Choroid plexus epithelial cell (primary cell): Measurements from ENCODE around the gene TMEM186.
"Not testable (repeated sequence)": the region's sequence is repeated elsewhere in the genome, so short reads cannot be mapped to it uniquely, and the experiment has no call there.

Source experiments
- DNase-seq: peaks from one replicate; pipeline ENCODE4 v3.0.0-alpha.2; 2010; ENCODE audit warnings: low read depth
- H3K4me3 ChIP-seq: 2 replicates; pipeline ENCODE4 v1.5.1; 2011; ENCODE audit warnings: low read depth, mild to moderate bottlenecking, control low read depth, low read length, moderate library complexity
- TF ChIP-seq, protein P1 (sequence below): conservative IDR thresholded peaks from 2 replicates; pipeline ENCODE4 v1.5.1; 2011; ENCODE audit warnings: low read depth, mild to moderate bottlenecking, control low read depth, inconsistent platforms, low read length, moderate library complexity

TMEM186 gene

DNA sequence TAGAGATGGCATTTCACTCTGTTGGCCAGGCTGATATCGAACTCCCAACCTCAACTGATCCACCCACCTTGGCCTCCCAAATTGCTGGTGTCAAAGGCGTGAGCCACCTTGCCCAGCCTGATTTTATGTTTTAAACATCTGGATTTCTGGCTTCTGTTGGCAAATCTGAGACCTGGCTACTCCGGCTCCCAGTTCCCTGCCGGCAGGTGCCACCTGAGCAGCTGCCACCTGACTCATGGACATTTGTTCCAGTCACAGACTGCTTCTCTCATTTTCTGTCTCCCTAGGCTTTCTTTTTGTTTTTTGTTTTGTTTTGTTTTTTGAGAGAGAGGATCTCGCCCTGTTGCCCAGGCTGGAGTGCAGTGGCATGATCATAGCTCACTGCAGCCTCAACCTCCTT, 9.8 kb upstream of the TMEM186 start:
- TF ChIP-seq, protein P1, sequence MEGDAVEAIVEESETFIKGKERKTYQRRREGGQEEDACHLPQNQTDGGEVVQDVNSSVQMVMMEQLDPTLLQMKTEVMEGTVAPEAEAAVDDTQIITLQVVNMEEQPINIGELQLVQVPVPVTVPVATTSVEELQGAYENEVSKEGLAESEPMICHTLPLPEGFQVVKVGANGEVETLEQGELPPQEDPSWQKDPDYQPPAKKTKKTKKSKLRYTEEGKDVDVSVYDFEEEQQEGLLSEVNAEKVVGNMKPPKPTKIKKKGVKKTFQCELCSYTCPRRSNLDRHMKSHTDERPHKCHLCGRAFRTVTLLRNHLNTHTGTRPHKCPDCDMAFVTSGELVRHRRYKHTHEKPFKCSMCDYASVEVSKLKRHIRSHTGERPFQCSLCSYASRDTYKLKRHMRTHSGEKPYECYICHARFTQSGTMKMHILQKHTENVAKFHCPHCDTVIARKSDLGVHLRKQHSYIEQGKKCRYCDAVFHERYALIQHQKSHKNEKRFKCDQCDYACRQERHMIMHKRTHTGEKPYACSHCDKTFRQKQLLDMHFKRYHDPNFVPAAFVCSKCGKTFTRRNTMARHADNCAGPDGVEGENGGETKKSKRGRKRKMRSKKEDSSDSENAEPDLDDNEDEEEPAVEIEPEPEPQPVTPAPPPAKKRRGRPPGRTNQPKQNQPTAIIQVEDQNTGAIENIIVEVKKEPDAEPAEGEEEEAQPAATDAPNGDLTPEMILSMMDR, result no peak
- no peak for DNase-seq
- H3K4me3 ChIP-seq, result no peak overlapping the region

DNA sequence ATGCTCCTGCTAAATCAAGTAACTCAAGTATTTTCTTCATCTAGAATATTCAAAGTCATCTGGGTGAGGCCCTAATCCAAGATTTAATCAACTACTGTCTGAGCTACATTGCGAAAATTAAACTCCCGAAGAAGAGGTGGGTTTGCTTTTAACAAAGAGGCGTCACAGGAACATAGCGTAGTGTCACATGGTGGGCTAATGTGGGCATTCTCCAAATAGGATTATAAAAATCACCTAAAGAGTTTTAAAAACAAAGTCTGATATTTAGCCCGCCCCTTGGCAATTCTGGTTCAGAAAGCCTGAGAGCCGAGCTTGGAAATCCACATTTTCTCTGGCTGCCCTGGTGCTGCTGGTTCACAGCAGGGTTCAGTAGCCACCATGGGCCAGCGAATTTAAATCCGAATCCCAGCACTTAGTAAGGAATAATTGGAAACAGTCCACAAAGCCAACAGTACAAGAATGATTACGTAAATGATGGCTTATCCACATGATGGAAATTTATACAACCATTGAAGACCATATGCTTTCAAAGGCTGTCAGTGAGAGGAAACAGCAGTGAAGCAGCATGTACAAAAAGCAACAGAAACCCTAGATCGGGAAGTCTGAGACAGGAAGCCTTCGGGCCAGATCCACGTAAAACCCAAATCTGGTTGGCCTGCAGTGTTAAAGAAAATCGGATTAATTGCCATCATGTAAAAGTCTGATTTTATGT, 9.0 kb upstream of the TMEM186 start:
- no peak for DNase-seq
- TF ChIP-seq, protein P1, result no peak
- H3K4me3 ChIP-seq, result no peak overlapping the region

DNA sequence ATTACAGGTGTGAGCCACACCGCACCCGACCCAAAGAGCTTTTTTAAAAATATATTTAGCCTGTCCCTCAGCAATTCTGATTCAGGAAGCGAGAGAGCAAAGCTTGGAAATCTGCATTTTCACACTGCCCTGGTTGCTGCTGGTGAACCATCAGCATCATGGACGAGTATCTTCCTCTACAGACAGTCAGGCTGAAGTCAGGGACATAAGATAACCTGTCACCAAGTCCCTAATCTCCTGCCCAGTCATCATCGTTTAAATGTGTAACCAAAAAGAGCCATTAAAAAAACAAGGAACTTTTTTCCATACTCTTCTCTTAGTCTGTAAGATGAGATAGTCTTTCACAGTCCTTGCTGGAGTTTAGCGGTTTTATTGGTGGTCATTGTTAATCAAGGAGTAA, 6.9 kb upstream of the TMEM186 start:
- DNase-seq, result no peak
- no peak overlapping the region for H3K4me3 ChIP-seq
- TF ChIP-seq, protein P1, result no peak

DNA sequence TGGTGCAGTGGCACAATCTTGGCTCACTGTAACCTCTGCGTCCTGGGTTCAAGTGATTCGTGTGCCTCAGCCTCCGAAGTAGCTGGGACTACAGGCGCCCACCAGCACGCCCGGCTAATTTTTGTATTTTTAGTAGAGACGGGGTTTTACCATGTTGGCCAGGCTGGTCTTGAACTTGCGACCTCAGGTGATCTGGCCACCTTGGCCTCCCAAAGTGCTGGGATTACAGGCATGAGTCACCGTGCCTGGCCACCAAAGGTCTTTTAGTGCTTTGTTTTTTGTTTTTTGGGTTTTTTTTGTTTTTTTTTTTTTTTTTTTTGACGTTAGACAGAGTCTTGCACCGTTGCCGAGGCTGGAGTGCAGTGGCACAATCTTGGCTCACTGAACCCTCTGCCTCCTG, 6.3 kb upstream of the TMEM186 start:
- H3K4me3 ChIP-seq, DNase-seq: not testable (repeated sequence)

DNA sequence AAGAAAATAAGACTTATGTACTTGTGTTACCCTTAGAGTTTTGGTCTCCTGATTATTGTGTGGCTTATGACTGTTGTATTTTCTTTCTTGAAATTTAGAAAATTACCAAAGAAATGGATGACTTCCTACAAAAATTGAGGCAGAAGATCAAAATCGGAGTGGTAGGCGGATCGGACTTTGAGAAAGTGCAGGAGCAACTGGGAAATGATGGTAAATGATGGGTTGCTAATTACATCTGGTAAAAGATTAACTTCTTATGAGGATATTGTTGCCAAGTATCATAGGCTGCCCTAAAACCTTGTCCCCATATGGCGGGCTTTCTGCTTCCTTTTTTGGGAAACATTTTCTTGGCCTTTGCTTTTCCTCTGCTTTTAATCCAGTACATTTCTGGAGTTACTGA, 4.3 kb upstream of the TMEM186 start:
- DNase-seq, result no peak
- no peak overlapping the region for H3K4me3 ChIP-seq
- TF ChIP-seq, protein P1, result no peak

DNA sequence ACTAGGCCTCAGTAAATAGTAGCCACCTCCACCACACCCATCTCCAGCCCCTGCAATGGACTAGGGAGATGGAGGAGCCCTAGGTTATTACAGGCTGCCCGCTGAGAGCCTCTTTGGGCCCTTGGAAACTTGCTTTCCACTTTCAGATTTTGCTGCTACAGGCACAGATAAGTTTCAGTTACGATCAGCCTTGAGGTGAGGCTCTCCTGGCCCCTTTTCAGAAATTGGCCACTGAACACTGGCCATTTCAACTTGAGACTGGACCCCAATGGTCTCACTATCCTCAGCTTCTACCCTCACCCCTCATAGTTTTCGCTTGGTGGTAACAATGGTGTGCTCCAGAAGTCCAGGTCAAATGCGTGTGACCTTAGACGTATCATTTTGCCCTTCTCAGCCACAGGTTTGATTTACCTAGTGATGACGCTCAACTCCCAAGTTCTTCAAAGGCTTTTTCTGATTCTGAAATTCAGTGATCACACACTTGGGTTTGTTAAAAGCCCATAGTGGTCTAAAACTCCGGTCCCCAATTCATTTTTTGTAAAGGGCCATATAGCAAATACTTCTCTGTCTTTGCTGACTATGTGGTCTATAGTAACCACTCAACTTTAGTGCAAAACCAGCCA, 1.2 kb upstream of the TMEM186 start:
- TF ChIP-seq, protein P1, result no peak
- H3K4me3 ChIP-seq, result peak overlapping the region; percentile 91
- DNase-seq, result peak; percentile 14

DNA sequence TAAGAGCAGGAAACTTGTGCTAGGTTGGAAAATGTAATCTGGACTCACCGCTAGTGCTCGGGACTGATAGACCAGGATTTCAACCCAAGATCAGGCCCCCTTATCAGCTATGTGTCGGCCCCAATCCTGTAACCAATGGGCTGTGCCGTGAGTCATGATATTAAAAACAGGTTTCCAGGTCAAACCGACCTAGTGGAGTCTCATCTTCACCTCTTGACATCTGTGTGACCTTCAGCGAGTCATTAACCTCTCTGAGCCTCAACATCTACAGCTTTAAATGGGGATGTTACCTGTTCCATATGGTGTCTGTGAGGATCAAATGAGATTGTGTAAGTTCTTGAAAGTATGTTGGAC, 712 bp upstream of the TMEM186 start:
- peak; percentile 34 for DNase-seq
- TF ChIP-seq, protein P1, result no peak
- H3K4me3 ChIP-seq, result peak overlapping the region; percentile 91
